Activated CD8-positive, alpha-beta memory T cell treated with anti-CD3 and anti-CD28 coated beads for 48 hours (primary cell): ENCODE results near the gene NT5C3B.
"Not testable (repeated sequence)": the region's sequence is repeated elsewhere in the genome, so short reads cannot be mapped to it uniquely, and the experiment has no call there.

Experiments used
- DNase-seq, 3 experiments: peaks; one replicate each; pipeline ENCODE4 v3.0.0-alpha.2; 2020; ENCODE audit warnings: low read depth in 2 of 3, low spot score in 2 of 3

Gene NT5C3B

GRCh38 chr17:41840781-41841180, 4.7 kb upstream of the NT5C3B start:
- not testable (repeated sequence) for DNase-seq

GRCh38 chr17:41839448-41839847, 3.4 kb upstream of the NT5C3B start:
- not testable (repeated sequence) for DNase-seq

DNA sequence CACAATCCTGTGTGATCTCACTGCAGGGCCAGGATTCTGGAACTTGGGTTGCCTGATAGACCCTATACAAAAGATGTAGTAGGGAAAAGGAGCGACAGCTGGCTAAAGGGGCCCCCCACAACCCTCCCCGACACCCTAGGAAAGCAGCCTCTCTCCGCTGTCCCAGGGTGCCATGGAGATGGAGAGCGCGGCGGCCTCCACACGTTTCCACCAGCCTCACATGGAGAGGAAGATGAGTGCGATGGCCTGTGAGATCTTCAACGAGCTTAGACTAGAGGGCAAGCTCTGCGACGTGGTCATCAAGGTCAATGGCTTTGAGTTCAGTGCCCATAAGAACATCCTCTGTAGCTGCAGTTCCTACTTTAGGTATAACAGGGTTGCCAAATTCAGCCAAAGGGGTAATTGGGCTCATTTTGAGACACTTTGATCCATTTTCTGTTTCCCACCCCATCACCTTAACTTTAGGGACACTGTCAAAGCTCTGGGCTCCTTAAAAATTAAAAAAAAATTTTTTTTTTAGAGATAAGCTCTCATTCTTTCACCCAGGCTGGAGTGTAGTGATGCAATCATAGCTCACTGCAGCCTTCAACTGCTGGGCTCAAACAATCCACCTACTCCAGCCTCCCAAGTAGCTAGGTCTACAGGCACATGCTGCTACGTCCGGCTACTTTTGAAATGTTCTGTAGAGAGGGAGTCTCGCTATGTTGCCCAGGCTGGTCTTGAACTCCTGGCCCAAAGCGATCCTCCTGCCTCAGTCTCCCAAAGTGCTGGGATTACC, 1.9 kb upstream of the NT5C3B start, which contains the start of gene KLHL10:
Gene KLHL10 (plus strand): TSS at position 65 of the 778 bp plus-strand sequence. CDS start 108 bp downstream, at position 173.
- no peak for DNase-seq

GRCh38 chr17:41836550-41837196, 641 bp upstream of the NT5C3B start:
- DNase-seq, result no peak

DNA sequence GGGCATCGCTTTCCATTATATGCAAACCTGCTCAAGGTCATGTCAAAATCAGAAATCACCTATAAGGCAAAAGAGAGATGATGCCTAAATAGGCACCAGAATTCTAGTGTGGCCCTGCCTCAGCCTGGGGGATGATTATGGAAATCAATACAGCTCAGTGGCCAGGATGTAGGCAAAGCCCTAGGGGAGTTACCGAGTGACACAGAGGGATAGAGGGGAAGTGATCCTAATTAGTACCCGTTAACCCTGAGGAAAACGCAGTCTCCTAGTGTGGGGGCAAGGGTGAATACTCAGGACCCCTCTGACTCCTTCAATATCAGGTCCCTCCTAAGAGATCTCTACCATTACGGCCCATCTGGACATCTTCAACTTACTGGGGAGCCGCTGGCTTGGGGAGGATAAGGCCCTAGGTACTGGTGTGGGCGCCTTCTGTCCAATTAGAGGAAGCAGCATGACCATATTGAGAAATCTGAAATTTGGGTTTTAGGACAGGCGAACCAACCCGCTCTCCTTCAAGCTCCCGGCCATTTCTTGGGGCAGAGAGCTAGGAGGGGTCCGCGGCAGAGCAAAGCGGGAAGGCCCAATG, 725 bp downstream of the NT5C3B start:
- no peak for DNase-seq

DNA sequence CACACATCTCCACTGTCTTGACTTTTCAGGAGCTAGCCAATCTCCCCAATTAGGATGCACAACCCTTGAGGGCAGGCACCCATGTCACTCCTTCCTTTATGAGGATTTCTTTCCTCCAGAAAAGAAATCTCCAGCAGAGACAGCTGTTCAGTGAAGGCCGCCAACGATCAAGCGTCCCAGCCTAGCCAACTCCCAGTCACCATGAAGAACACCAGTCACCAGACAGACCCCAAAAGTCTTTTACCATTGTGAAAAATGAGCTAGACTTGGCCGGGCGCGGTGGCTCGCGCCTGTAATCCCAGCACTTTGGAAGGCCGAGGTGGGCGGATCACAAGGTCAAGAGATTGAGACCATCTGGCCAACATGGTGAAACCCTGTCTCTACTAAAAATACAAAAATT, 6.1 kb downstream of the NT5C3B start:
- not testable (repeated sequence) for DNase-seq

- no peak for DNase-seq
Observed at GRCh38 chr17:41825175-41825845, 10.7 kb downstream of the NT5C3B start.

DNA sequence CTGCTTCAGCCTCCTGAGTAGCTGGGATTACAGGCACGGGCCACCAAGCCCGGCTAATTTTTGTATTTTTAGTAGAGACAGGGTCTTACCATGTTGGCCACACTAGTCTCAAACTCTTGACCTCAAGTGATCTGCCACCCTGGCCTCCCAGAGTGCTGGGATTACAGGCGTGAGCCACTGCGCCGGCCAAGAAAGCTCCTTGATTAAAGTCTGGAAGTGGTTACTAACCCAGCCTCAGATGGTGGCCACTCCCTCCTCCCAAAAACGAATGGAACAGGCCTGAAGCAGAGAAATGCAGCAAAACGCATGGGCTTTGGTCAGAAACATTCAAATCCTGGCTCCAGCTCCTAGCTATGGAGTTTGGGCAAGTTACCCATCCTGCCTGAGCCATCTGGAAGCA, 11.9 kb downstream of the NT5C3B start:
- no peak for DNase-seq

- DNase-seq, result no peak
Observed at GRCh38 chr17:41823580-41823979, 12.5 kb downstream of the NT5C3B start.

DNA sequence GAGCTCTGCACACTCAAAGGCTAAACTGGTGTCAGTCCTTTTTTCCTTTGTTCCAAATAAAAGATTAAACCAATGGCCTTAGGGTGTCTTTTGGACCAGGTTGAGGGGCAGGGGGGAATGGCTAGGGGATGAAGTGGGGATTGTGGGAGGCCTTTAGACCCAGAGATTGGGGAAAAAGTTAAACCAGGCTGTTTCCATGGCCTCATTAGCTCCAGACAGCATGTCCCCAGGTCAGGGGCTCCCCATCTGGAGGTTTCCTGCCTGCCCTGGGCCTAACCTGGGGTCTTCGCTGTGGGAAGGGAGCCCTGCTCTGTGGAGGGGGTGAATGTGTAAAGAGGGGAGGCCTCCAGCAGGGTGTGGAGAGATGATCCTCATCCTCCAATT, 12.9 kb downstream of the NT5C3B start:
- DNase-seq, result no peak

DNA sequence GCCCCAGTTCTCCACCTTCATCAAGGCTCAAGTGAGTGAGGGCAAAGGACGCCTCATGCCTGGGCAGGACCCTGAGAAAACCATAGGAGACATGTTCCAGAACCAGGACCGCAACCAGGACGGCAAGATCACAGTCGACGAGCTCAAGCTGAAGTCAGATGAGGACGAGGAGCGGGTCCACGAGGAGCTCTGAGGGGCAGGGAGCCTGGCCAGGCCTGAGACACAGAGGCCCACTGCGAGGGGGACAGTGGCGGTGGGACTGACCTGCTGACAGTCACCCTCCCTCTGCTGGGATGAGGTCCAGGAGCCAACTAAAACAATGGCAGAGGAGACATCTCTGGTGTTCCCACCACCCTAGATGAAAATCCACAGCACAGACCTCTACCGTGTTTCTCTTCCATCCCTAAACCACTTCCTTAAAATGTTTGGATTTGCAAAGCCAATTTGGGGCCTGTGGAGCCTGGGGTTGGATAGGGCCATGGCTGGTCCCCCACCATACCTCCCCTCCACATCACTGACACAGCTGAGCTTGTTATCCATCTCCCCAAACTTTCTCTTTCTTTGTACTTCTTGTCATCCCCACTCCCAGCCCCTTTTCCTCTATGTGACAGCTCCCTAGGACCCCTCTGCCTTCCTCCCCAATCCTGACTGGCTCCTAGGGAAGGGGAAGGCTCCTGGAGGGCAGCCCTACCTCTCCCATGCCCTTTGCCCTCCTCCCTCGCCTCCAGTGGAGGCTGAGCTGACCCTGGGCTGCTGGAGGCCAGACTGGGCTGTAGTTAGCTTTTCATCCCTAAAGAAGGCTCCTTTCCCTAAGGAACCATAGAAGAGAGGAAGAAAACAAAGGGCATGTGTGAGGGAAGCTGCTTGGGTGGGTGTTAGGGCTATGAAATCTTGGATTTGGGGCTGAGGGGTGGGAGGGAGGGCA, 13.6 kb downstream of the NT5C3B start:
- DNase-seq, result no peak

DNA sequence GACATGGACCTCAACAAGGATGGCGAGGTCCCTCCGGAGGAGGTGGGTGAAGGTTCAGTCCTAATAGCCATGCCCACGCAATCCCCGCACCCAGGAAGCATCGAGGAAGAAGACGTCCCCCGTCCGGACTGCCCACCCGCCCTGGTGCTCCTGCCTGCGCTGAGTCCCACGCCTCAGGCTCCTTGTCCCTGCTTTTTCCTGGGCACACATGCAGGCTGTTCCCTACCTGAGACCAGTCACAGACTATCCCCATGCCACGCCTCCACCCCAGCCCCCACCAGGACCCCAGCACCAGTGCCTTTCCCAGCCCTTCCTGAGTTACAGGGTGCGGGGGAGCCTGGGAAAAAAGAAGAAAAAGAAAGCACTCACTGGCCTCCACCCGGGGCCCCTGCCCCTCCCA, 14.3 kb downstream of the NT5C3B start:
- no peak for DNase-seq

GRCh38 chr17:41818024-41818423, 18.0 kb downstream of the NT5C3B start:
- no peak for DNase-seq

GRCh38 chr17:41816637-41817320, 19.3 kb downstream of the NT5C3B start:
- no peak for DNase-seq

DNA sequence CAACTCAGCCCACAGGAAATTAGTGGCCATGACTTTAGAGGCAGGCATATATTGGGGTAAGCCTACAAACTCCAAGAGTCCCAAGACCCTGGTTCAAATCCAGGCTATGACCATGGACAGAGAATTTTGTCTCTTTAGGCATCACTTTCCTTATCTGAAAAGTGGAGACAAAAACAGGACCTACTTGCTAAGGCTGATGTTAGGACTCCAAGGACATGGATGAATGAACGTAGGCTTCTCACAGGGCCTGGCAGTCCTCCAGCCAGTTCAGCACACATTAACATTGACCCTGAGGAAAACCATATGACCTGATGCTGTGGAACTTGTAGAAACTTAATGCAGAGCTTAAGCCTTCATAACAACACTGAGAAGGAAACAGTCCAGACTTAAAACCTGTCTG, 21.8 kb downstream of the NT5C3B start:
- DNase-seq, result no peak

- no peak for DNase-seq
Observed at GRCh38 chr17:41813699-41814124, 22.3 kb downstream of the NT5C3B start.

GRCh38 chr17:41813152-41813680, 22.8 kb downstream of the NT5C3B start:
- DNase-seq, result no peak

GRCh38 chr17:41812381-41813151, 23.5 kb downstream of the NT5C3B start, which contains the start of gene FKBP10:
Gene FKBP10, plus strand, starts transcription at chr17:41813004. Its CDS starts 31 bp downstream, at chr17:41813035.
- no peak for DNase-seq
